GM12878 (cell line): ENCODE data around the gene NFE2L2.

Experiments used
- BACH1 ChIP-seq: fragments of 450-650 bp; IDR thresholded peaks from 2 replicates; pipeline ENCODE4 v1.6.1; 2017; ENCODE audit warnings: mild to moderate bottlenecking, borderline replicate concordance
- CREM ChIP-seq: IDR thresholded peaks from 2 replicates; pipeline ENCODE4 v1.6.1; 2014; ENCODE audit warnings: antibody characterized with exemption, low read depth
- CTCF ChIP-seq, 3 experiments: IDR thresholded peaks in 2 of 3; conservative IDR thresholded peaks in 1 of 3; 2 replicates each; pipeline ENCODE4 v1.5.1; 2011; ENCODE audit warnings: low read depth in 3 of 3, low read length in 3 of 3, mild to moderate bottlenecking in 3 of 3, control low read depth in 2 of 3, moderate library complexity in 2 of 3, inconsistent platforms in 1 of 3, mixed read lengths in 1 of 3; ENCODE audit not compliant: control insufficient read depth in 2 of 3, insufficient read depth in 1 of 3; ENCODE audit errors: extremely low read depth in 1 of 3
- EZH2 ChIP-seq: IDR thresholded peaks from 2 replicates; pipeline ENCODE4 v1.6.1; 2012; ENCODE audit warnings: low read depth, mild to moderate bottlenecking, control low read depth, inconsistent platforms, low read length, borderline replicate concordance; ENCODE audit not compliant: control insufficient read depth
- MYC ChIP-seq: IDR thresholded peaks from 2 replicates; pipeline ENCODE4 v1.6.1; 2011; ENCODE audit warnings: mild to moderate bottlenecking, low read length, moderate library complexity, inconsistent platforms; ENCODE audit not compliant: insufficient read depth, insufficient replicate concordance, insufficient read length, severe bottlenecking
- POLR2A ChIP-seq: IDR thresholded peaks from 2 replicates; pipeline ENCODE4 v1.6.1; 2011; ENCODE audit warnings: low read depth, mild to moderate bottlenecking, low read length
- SP1 ChIP-seq: IDR thresholded peaks from one replicate; pipeline ENCODE4 v1.6.1; 2011; ENCODE audit warnings: low read depth, low read length
- ZNF384 ChIP-seq: IDR thresholded peaks from 2 replicates; pipeline ENCODE4 v1.6.1; 2012; ENCODE audit warnings: low read depth, mild to moderate bottlenecking, low read length, improper control_type of control experiment, borderline replicate concordance
- TF ChIP-seq, protein P1 (sequence below): IDR thresholded peaks from 2 replicates; pipeline ENCODE4 v1.6.1; 2012; ENCODE audit warnings: mild to moderate bottlenecking, low read depth, low read length

DNA sequence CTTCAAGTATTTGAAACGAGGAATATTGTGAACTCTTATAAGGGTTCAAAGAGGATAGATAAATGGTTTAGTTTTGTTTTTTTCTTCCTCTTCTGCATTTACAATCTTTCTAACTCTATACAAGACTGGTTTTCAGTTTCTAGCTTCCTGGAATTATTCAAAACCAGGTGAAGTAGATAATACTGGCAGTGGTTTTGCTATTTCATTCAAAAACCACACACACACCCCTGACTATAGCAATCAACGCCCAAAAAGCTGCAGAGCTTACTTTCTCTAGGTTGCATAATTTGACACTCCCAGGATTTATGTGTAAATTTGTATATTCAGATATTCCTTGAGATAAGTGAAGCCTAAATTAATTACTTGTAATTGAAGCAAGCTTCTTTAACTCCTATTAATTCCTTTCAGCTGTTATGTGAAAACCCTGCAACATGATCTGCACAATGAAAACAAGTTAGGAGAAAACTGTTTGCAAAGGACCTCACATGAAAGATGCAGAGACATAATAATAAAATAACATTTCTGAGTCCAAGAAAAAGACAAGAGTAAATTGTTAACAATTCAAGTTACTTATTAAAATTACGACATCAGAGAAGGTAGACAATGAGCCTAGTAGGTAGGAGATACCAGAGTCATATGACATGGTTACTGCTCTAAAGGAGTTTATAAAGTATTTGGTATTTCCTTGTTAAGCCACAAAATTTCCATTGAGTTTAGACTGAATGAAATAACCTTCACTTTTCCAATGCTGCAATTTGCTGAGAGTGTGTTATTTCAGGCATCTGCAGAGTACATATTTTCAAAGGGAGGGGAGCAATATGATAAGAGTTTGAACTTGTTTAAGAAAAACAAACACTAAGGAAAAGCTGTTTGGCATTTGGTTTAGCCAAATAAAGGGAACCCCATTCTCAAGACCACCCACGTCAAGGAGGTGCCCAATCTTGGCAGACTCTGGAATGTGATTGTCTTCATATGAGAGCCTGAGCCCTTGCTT, 1.6 kb upstream of the NFE2L2 start:
- TF ChIP-seq SP1 (no peak), CREM (no peak), CTCF (IDR thresholded peaks at IDR 0.05 in 2 of 3, conservative IDR thresholded peaks at IDR 0.05 in 1 of 3; ENCODE audit: control insufficient read depth in 2 of 3, extremely low read depth in 1 of 3, insufficient read depth in 1 of 3, low read depth in 3 of 3, low read length in 3 of 3) (no peak), ZNF384 (no peak), POLR2A (no peak), MYC (no peak), EZH2 (no peak), BACH1 (no peak)
- TF ChIP-seq, protein P1, sequence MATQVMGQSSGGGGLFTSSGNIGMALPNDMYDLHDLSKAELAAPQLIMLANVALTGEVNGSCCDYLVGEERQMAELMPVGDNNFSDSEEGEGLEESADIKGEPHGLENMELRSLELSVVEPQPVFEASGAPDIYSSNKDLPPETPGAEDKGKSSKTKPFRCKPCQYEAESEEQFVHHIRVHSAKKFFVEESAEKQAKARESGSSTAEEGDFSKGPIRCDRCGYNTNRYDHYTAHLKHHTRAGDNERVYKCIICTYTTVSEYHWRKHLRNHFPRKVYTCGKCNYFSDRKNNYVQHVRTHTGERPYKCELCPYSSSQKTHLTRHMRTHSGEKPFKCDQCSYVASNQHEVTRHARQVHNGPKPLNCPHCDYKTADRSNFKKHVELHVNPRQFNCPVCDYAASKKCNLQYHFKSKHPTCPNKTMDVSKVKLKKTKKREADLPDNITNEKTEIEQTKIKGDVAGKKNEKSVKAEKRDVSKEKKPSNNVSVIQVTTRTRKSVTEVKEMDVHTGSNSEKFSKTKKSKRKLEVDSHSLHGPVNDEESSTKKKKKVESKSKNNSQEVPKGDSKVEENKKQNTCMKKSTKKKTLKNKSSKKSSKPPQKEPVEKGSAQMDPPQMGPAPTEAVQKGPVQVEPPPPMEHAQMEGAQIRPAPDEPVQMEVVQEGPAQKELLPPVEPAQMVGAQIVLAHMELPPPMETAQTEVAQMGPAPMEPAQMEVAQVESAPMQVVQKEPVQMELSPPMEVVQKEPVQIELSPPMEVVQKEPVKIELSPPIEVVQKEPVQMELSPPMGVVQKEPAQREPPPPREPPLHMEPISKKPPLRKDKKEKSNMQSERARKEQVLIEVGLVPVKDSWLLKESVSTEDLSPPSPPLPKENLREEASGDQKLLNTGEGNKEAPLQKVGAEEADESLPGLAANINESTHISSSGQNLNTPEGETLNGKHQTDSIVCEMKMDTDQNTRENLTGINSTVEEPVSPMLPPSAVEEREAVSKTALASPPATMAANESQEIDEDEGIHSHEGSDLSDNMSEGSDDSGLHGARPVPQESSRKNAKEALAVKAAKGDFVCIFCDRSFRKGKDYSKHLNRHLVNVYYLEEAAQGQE: no peak
